Suprapubic skin (tissue), 3 donors: Measurements from ENCODE around the gene SYNDIG1.

Source experiments
- CTCF ChIP-seq, 2 donors: fragments of 200-600 bp in 1 of 2; fragments of 450-650 bp in 1 of 2; sonication (generic) in 1 of 2; IDR thresholded peaks; one replicate each; pipeline ENCODE4 v1.5.1; 2016 to 2019; ENCODE audit warnings: antibody characterized with exemption in 2 of 2, mild to moderate bottlenecking in 1 of 2, moderate library complexity in 1 of 2
- POLR2A ChIP-seq, 2 donors: fragments of 450-650 bp; IDR thresholded peaks; one replicate each; pipeline ENCODE4 v1.6.1; 2017; ENCODE audit warnings: antibody characterized with exemption in 2 of 2, mild to moderate bottlenecking in 2 of 2, moderate library complexity in 2 of 2

GRCh38 chr20:24614341-24614740, 144.9 kb downstream of the SYNDIG1 start:
- TF ChIP-seq CTCF (IDR thresholded peaks at IDR 0.05) (no peak), POLR2A (IDR thresholded peaks at IDR 0.05) (no peak)
